HepG2 (cell line): ENCODE measurements around the gene ADGRB2. TPM values are rescaled to one million over a fixed set of nuclear protein-coding genes. Genes with fewer than 3 reads are reported as not detected.

Experiments
- ARNT2 ChIP-seq: sonication (generic); formaldehyde crosslinking; IDR thresholded peaks from 2 replicates; pipeline ENCODE4 v1.8.0; 2022; ENCODE audit warnings: mild to moderate bottlenecking, low read depth, missing genetic modification reagents, moderate library complexity
- ATAD3A ChIP-seq: sonication (generic); formaldehyde crosslinking; IDR thresholded peaks from 2 replicates; pipeline ENCODE4 v1.4.0; 2020; ENCODE audit warnings: missing genetic modification reagents
- EEA1 ChIP-seq: sonication (generic); formaldehyde crosslinking; IDR thresholded peaks from 2 replicates; pipeline ENCODE4 v1.5.1; 2020; ENCODE audit warnings: mild to moderate bottlenecking, missing genetic modification reagents, borderline replicate concordance
- GFI1 ChIP-seq: sonication (generic); formaldehyde crosslinking; IDR thresholded peaks from 2 replicates; pipeline ENCODE4 v1.5.0; 2020; ENCODE audit warnings: missing genetic modification reagents, mild to moderate bottlenecking, borderline replicate concordance
- HIVEP1 ChIP-seq: sonication (generic); formaldehyde crosslinking; IDR thresholded peaks from 2 replicates; pipeline ENCODE4 v1.4.0; 2020; ENCODE audit warnings: mild to moderate bottlenecking, missing genetic modification reagents
- HMG20B ChIP-seq: conservative IDR thresholded peaks from 2 replicates; pipeline ENCODE4 v1.6.1; 2016; ENCODE audit warnings: missing genetic modification reagents, missing compliant biosample characterization
- MED8 ChIP-seq: sonication (generic); formaldehyde crosslinking; IDR thresholded peaks from 2 replicates; pipeline ENCODE4 v1.8.1; 2023; ENCODE audit warnings: mild to moderate bottlenecking, missing genetic modification reagents; ENCODE audit not compliant: insufficient replicate concordance
- NCOR1 ChIP-seq: fragments of 200-600 bp; sonication (generic); IDR thresholded peaks from 2 replicates; pipeline ENCODE4 v1.7.0; 2017; ENCODE audit warnings: antibody characterized with exemption, low read length, borderline replicate concordance
- POGK ChIP-seq: sonication (generic); formaldehyde crosslinking; conservative IDR thresholded peaks from 2 replicates; pipeline ENCODE4 v1.8.0; 2022; ENCODE audit warnings: mild to moderate bottlenecking, moderate library complexity, missing genetic modification reagents
- PRDM15 ChIP-seq: sonication (generic); formaldehyde crosslinking; IDR thresholded peaks from 2 replicates; pipeline ENCODE4 v1.4.0; 2020; ENCODE audit warnings: missing genetic modification reagents
- RBFOX2 ChIP-seq: fragments of 200-400 bp; formaldehyde crosslinking; IDR thresholded peaks from 2 replicates; pipeline ENCODE4 v1.6.1; 2017; ENCODE audit warnings: low read depth, mild to moderate bottlenecking, low read length
- REL ChIP-seq: sonication (generic); formaldehyde crosslinking; conservative IDR thresholded peaks from 2 replicates; pipeline ENCODE4 v1.8.0; 2022; ENCODE audit warnings: mild to moderate bottlenecking, missing genetic modification reagents, moderate library complexity
- SMC3 ChIP-seq: IDR thresholded peaks from 2 replicates; pipeline ENCODE4 v1.6.1; 2011; ENCODE audit warnings: low read length, improper control_type of control experiment
- STAT5B ChIP-seq: sonication (generic); formaldehyde crosslinking; IDR thresholded peaks from 2 replicates; pipeline ENCODE4 v1.4.0; 2020; ENCODE audit warnings: missing genetic modification reagents
- TFDP1 ChIP-seq: IDR thresholded peaks from 2 replicates; pipeline ENCODE4 v1.6.1; 2016; ENCODE audit warnings: missing compliant biosample characterization, missing genetic modification reagents, borderline replicate concordance
- ZFX ChIP-seq: sonication (generic); formaldehyde crosslinking; IDR thresholded peaks from 2 replicates; pipeline ENCODE4 v1.4.0; 2020; ENCODE audit warnings: mild to moderate bottlenecking, low read depth, missing genetic modification reagents, moderate library complexity
- ZFYVE20 ChIP-seq: sonication (generic); formaldehyde crosslinking; IDR thresholded peaks from 2 replicates; pipeline ENCODE4 v1.8.0; 2023; ENCODE audit warnings: low read depth, mild to moderate bottlenecking, moderate library complexity, missing genetic modification reagents, borderline replicate concordance
- ZNF546 ChIP-seq: sonication (generic); formaldehyde crosslinking; conservative IDR thresholded peaks from 2 replicates; pipeline ENCODE4 v1.8.1; 2023; ENCODE audit warnings: mild to moderate bottlenecking, missing genetic modification reagents
- ZNF550 ChIP-seq: sonication (generic); formaldehyde crosslinking; IDR thresholded peaks from 2 replicates; pipeline ENCODE4 v1.4.0; 2020; ENCODE audit warnings: mild to moderate bottlenecking, missing genetic modification reagents, borderline replicate concordance
- ZNF576 ChIP-seq: sonication (generic); formaldehyde crosslinking; IDR thresholded peaks from 2 replicates; pipeline ENCODE4 v1.4.0; 2020; ENCODE audit warnings: mild to moderate bottlenecking, missing genetic modification reagents
- ZNF598 ChIP-seq: sonication (generic); formaldehyde crosslinking; IDR thresholded peaks from 2 replicates; pipeline ENCODE4 v1.5.1; 2020; ENCODE audit warnings: mild to moderate bottlenecking, missing genetic modification reagents, borderline replicate concordance
- ZNF724P ChIP-seq: sonication (generic); formaldehyde crosslinking; IDR thresholded peaks from 2 replicates; pipeline ENCODE4 v1.8.0; 2022; ENCODE audit warnings: missing genetic modification reagents, borderline replicate concordance
- ZNF792 ChIP-seq: IDR thresholded peaks from 2 replicates; pipeline ENCODE4 v1.6.1; 2016
- ZSCAN31 ChIP-seq: sonication (generic); formaldehyde crosslinking; IDR thresholded peaks from 2 replicates; pipeline ENCODE4 v1.5.0; 2020; ENCODE audit warnings: low read depth, mild to moderate bottlenecking, missing genetic modification reagents
- polyA plus RNA-seq, 8 experiments: library from polyadenylated mRNA; depleted of rRNA in 3 of 8; stranded (reverse) in 7 of 8; unstranded in 1 of 8; fragments of >200 nt; fragmentation: Illumina TruSeq in 4 of 8; extraction: Trizol in 4 of 8; gene quantifications; 2 replicates each; pipeline versions ENCODE4 v1.2.1 to v1.2.3, GENCODE V29; 2011 to 2016; ENCODE audit warnings: low read depth in 4 of 8, missing spikeins in 1 of 8, mixed read lengths in 1 of 8; ENCODE audit not compliant: insufficient read depth in 1 of 8
- total RNA-seq, 5 experiments: library from RNA; depleted of rRNA; stranded (reverse); fragments of >200 nt; fragmentation: Illumina TruSeq; extraction: Trizol; gene quantifications; 2 replicates each; pipeline ENCODE4 v1.2.3, GENCODE V29; 2016; ENCODE audit warnings: low read depth in 1 of 5

Gene ADGRB2
- total and polyA plus RNA-seq, 2 of the 13 experiments (the other 11 are each of a cell fraction or from before 2014, with no cell fraction given), result 0.03 to 0.09 TPM

- TF ChIP-seq ZFX (CRISPR knock-in tag) (peak; percentile 59), ARNT2 (0 out of 2 replicates have a peak, but pooled peaks have one; percentile 37), NCOR1 (peak; percentile 82; the same call in 1 of the 2 replicates), ZNF576 (CRISPR knock-in tag) (no peak), MED8 (peak; percentile 20), RBFOX2 (no peak), SMC3 (peak; percentile 38; the same call in 1 of the 2 replicates), ZFYVE20 (no peak), EEA1 (CRISPR knock-in tag) (no peak), GFI1 (CRISPR knock-in tag) (peak; percentile 70), TFDP1 (CRISPR knock-in tag) (no peak), HIVEP1 (CRISPR knock-in tag) (peak; percentile 93), ZNF724P (CRISPR knock-in tag) (no peak), ATAD3A (CRISPR knock-in tag) (no peak), HMG20B (CRISPR knock-in tag) (0 out of 2 replicates have a peak, but pooled peaks have one; percentile 38), ZNF546 (CRISPR knock-in tag) (no peak), POGK (CRISPR knock-in tag) (peak; percentile 65; the same call in 1 of the 2 replicates), REL (CRISPR knock-in tag) (no peak), ZNF792 (CRISPR knock-in tag) (no peak), ZNF550 (CRISPR knock-in tag) (no peak), ZSCAN31 (CRISPR knock-in tag) (no peak), ZNF598 (no peak), PRDM15 (no peak), STAT5B (no peak)
Observed at GRCh38 chr1:31701091-31701736, 62.9 kb downstream of the ADGRB2 start (continued).
